ENCODE data around the gene CASP7. TPM values are rescaled to one million over a fixed set of nuclear protein-coding genes. Genes with fewer than 3 reads are reported as not detected.
"Not testable (repeated sequence)": the region's sequence is repeated elsewhere in the genome, so short reads cannot be mapped to it uniquely, and the experiment has no call there.

The CASP7 gene
- total RNA-seq, 1 donor from 2014 or later = 39.4 TPM

DNA sequence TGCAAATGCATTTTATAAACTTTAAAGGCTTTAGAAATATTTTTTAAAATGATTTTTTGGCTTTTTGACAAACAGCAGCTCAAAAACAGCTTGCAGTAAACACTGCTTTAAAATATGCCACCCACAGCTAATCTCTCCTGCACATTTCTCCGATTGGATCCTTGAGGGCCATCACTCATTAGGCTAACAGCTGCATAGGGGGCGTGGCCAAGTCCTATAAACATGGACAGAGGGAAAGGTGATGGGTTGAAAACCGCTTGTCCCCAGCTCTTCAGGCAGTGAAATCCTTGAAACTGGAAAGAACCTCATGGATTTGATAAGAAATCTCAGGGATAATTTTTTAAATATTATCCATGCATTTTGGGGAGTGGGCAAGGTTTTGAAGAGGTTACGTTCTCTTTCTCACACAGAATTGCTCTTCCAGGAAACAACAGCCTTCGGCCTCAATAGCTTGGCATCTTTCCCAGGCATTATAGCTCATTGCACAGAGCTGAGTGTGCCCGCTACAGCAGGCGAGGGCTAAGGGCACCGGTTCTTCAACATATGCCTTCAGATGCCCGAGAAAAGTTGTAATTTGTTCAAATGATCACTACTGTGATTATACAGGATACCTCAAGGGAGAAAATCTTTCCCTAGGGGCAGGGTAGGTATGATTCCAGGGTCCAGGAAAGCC lies 73.4 kb downstream of the CASP7 start:
- peak in 1 of 2 donors; percentile 62 for DNase-seq (ENCODE audit: low read depth in 2 of 2)

DNA sequence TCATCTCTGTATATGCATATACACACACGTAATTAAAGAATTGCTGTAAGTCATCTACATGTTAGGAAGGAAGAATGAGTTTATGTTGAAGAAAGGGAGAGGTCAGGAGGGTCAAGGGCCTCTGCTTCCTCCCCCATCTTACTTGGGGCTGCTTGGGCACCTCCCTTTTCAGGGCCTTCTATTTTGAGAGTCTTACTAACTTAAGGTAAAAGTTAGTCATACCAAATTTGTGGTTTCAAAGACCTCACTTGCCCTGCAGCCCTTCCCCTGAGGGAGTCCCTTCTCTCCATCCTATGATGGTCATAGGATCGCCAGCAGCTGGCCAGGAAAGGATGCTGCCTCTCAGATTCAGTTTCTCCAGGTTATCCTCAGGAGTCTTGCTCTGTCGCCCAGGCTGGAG lies 74.4 kb downstream of the CASP7 start:
- DNase-seq (ENCODE audit: low read depth in 2 of 2) = no peak

DNA sequence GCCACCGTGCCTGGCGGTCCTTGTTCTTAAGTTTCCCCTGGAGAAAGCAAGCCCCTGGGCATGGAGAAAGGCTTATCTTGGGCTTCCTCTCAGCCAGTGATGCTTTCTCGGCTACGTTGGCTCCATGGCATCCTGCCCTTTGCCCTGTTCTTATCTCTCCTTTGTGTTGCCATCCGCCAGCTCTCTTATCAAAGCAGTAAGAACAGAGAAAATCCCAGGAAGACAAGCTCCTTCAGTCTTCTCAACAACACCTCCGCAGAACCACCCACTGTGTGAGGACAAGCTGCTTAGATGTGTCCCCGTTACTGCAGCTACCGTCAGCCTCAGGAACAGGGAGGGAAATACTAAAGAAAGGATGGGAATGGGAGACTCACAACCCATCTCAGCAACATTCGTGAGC lies 75.1 kb downstream of the CASP7 start:
- no peak for DNase-seq (ENCODE audit: low read depth in 2 of 2)

DNA sequence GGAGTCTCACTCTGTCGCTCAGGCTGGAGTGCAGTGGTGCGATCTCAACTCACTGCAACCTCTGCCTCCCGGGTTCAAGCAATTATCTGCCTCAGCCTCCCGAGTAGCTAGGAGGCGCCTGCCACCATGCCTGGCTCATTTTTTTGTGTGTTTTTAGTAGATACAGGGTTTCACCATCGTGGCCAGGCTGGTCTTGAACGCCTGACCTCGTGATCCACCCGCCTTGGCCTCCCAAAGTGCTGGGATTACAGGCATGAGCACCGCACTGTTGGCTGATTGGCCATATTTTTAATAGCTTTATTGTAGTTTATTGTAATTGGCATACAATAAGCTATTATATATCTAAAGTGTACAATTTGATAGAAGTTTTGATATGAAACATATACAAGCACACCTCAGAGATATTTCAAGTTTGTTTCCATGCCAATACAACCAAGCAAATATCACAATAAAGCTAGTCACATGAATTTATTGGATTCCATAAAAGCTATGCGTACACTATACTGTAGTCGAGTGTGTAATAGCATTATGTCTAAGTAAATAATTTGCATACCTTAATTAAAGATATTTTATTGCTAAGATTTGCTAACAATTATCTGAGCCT lies 77.3 kb downstream of the CASP7 start:
- DNase-seq (ENCODE audit: low read depth in 2 of 2) = no peak

DNA sequence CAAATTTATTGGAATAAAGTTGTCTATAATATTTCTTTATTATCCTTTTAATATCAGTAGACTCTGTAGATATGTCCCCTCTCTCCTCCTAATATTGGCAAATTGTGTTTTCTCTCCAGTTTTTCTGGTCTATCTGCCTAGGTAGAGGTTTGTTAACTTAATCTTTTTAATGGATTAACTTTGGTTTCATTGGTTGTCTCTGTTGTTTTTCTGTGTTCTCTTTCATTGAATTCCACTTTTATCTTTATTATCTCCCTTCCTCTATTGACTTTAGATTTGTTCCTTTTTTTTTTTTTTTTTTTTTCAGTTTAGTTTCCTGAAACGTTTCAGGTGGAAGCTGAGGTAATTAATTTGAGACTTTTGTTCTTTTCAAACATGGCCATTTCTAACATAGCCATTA lies 82.4 kb downstream of the CASP7 start:
- DNase-seq (ENCODE audit: low read depth in 2 of 2) = no peak

DNA sequence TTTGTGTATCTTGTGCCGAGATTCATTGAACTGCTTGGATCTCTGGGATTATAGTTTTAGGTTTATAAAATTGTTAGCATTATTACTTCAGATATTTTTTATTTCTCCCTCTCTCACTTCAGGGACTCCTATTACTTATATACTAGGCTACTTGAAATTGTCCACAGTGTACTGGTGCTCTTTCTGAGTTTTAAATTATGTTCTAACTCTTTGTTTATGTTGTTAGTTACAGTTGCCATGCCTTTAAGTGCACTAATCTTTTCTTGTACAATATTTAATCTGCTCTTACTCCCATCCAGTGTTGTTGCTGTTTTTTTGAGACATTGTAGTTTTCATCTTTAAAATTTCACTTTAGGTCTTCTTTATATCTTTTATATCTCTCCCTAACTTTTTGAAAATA lies 84.9 kb downstream of the CASP7 start:
- DNase-seq (ENCODE audit: low read depth in 2 of 2) = no peak

DNA sequence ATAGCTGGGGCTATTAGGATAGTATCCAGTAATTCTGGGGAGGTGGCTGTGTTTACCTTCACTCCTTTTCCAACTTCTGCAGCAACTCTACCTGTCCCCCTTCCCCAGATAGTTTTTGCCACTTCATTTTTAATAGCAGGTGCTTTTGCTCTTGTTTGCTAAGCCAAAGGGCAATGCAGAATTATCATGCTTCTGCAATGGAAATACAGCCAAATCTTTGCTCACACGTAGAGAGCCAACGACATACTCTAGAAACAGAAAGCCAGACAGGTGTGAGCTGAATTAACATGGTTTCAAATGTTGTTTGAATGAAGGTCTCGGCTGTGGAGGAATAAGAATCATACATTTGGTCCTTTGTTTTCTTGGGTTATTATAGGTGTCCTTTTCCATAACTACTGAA lies 86.2 kb downstream of the CASP7 start:
- no peak for DNase-seq (ENCODE audit: low read depth in 2 of 2)

DNA sequence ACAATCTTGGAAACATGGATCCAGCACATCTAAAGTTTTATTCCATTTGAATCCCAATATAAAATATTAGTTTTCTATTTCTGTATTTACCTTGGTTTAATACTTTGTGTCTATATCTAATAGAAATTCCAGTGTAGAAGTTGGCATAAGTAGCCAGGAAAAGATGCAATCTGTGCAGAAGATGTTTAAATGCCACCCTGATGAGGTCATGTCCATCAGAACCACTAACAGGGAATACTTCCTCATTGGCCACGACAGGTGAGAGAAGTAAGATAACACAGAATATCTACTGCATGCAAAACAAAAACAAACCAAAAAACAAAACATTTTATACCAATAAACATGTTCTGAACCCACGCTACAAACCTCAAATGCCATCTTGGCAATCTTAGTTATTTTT lies 87.5 kb downstream of the CASP7 start:
- no peak for DNase-seq (ENCODE audit: low read depth in 2 of 2)

DNA sequence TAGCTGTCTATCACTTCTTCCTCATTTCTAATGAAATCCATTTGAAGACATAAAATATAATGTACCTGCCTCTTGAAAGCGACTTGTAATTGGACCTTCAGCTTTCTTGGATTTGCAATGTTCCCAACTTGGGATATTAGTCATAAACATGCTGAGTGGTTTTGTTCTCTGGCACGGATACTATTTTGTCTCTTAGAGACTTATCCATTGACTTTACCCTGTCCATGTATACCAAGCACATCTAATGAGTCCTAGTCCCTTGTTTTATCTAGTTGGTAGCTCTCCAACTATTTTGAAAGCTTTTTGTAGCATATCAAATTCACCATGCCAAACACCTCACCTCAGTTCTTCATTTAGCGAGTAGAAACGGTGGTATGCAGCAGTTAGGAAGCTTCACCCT lies 90.6 kb downstream of the CASP7 start:
- DNase-seq (ENCODE audit: low read depth in 2 of 2) = no peak

DNA sequence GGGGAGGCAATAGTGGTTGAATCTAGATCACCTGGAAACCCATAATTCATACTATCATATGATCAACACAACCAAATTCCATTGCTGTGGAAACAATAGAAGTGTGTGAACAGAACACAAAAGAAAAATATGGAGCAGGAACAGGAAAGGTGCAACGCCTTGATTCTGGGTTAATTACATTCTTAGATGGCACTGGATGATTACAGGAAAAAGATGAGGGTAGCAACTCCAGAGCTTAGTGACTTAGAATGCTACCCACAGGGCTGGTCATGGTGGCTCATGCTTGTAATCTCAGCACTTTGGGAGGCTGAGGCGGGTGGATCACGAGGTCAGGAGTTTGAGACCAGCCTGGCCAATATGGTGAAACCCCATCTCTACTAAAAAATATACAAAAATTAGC lies 91.4 kb downstream of the CASP7 start:
- not testable (repeated sequence) for DNase-seq (ENCODE audit: low read depth in 2 of 2)

DNA sequence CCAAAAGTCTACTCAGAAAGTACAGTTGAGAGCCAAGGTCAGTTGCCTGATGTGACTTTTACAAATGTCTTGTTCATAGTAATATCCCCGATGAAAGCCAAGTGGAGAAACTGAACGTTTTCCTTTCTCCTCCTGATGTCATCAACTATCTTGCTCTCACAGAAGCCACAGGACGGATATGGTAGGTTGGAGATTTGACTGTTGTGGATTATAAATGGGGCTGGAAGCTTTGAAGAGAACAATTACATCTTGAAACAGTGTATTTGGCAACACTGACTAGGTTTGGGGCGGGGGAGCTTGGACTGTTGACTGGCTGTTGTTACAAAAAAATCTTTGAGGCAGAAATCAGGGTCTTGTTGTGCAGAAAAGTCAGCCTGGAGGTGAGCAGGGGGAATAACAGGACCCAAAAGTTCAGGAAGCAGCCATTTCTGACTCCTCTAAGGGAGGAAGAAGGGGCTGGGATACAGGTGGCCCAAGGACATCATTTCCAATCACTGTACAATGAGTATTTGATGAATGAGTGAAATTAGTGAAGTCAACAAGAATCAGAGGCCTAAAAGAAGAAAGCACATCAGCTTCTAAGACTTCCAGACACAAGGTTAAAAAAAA lies 96.1 kb downstream of the CASP7 start:
- no peak for DNase-seq (ENCODE audit: low read depth in 2 of 2)

DNA sequence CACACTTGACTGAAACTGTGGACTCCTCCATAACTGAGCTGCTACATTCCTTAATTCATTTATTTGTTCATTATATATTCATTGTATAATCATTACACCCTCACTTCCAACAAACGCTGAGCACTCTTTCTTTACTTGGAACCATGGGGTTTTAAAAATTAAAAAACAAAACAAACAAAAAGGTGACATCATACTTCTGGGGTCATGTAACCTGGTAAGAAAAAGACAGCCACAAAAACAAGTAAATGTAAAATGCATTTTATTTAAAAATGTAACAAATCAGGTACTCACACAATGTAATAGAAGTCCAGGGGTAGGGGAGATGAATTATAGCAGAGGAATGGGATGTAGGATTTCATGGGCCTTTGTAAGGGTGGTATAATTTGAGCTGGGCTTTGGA lies 96.8 kb downstream of the CASP7 start:
- DNase-seq (ENCODE audit: low read depth in 2 of 2) = no peak

Other genes with a start within 250 kb of the CASP7 start
- 0.25 TPM in 1 of 2 replicates, not detected in the other for gene HABP2, start 126.9 kb upstream of the CASP7 start, total RNA-seq
- gene NRAP, start 15.9 kb upstream of the CASP7 start, total RNA-seq = not detected in 2 replicates
- not detected in 2 replicates for gene PLEKHS1, start 71.8 kb downstream of the CASP7 start, total RNA-seq
- gene DCLRE1A, start 174.2 kb downstream of the CASP7 start, total RNA-seq = 5.6 and 5.9 TPM in 2 replicates
- gene NHLRC2, start 174.7 kb downstream of the CASP7 start, total RNA-seq = 11.4 and 13.7 TPM in 2 replicates

Data from dermis microvascular lymphatic vessel endothelial cell (primary cell).